Loucy (cell line): ENCODE data around the gene HS6ST3.
"Not testable (repeated sequence)": the region's sequence is repeated elsewhere in the genome, so short reads cannot be mapped to it uniquely, and the experiment has no call there.

Experiments used
- H2AFZ ChIP-seq: fragments of 200-600 bp; sonication (generic); 2 replicates; pipeline ENCODE4 v1.6.0; 2016; ENCODE audit warnings: antibody characterized with exemption, mild to moderate bottlenecking, low read length, moderate library complexity
- H3F3A ChIP-seq: fragments of 200-600 bp; 2 replicates; pipeline ENCODE4 v1.6.0; 2016; ENCODE audit warnings: antibody characterized with exemption, low read depth, mild to moderate bottlenecking
- H3K27me3 ChIP-seq: fragments of 200-600 bp; sonication (generic); 2 replicates; pipeline ENCODE4 v1.6.1; 2014; ENCODE audit warnings: low read length, mild to moderate bottlenecking; ENCODE audit not compliant: insufficient read depth, poor library complexity, severe bottlenecking
- H3K36me3 ChIP-seq: fragments of 200-600 bp; sonication (generic); 2 replicates; pipeline ENCODE4 v1.6.1; 2016; ENCODE audit warnings: low read length; ENCODE audit not compliant: insufficient read depth
- H3K4me1 ChIP-seq: fragments of 200-600 bp; sonication (generic); 2 replicates; pipeline ENCODE4 v1.5.1; 2014; ENCODE audit warnings: low read length, mild to moderate bottlenecking; ENCODE audit not compliant: insufficient read depth, poor library complexity, severe bottlenecking
- H3K4me2 ChIP-seq: fragments of 200-600 bp; sonication (generic); 2 replicates; pipeline ENCODE4 v1.6.0; 2014; ENCODE audit warnings: antibody characterized with exemption, low read length, low read depth, mild to moderate bottlenecking; ENCODE audit not compliant: poor library complexity, severe bottlenecking
- H3K4me3 ChIP-seq: fragments of 200-600 bp; sonication (generic); 2 replicates; pipeline ENCODE4 v1.5.1; 2014; ENCODE audit warnings: low read length, mild to moderate bottlenecking, mixed read lengths; ENCODE audit not compliant: poor library complexity, severe bottlenecking
- H3K79me2 ChIP-seq: fragments of 200-600 bp; sonication (generic); 2 replicates; pipeline ENCODE4 v1.6.1; 2014; ENCODE audit warnings: low read length; ENCODE audit not compliant: insufficient read depth
- H3K9ac ChIP-seq: fragments of 200-600 bp; sonication (generic); 2 replicates; pipeline ENCODE4 v1.6.0; 2014; ENCODE audit warnings: mild to moderate bottlenecking, low read depth, low read length, moderate library complexity; ENCODE audit not compliant: poor library complexity, severe bottlenecking
- H3K9me2 ChIP-seq: fragments of 200-600 bp; sonication (generic); replicated peaks from 2 replicates; pipeline ENCODE4 v1.6.1; 2016; ENCODE audit warnings: low read depth, low read length, mixed read lengths
- H3K9me3 ChIP-seq: fragments of 200-600 bp; sonication (generic); 2 replicates; pipeline ENCODE4 v1.6.1; 2014; ENCODE audit warnings: mild to moderate bottlenecking, antibody characterized with exemption, low read length, low read depth; ENCODE audit not compliant: insufficient read depth
- H4K20me1 ChIP-seq: fragments of 200-600 bp; sonication (generic); 2 replicates; pipeline ENCODE4 v1.6.0; 2014; ENCODE audit warnings: antibody characterized with exemption, low read length, mild to moderate bottlenecking; ENCODE audit not compliant: insufficient read depth, poor library complexity, severe bottlenecking
- EZH2phosphoT487 ChIP-seq: fragments of 200-600 bp; IDR thresholded peaks from 2 replicates; pipeline ENCODE4 v1.6.1; 2018; ENCODE audit warnings: antibody characterized with exemption, mild to moderate bottlenecking, moderate library complexity, borderline replicate concordance
- TF ChIP-seq, protein P1 (sequence below): fragments of 200-600 bp; sonication (generic); conservative IDR thresholded peaks from 2 replicates; pipeline ENCODE4 v1.5.1; 2014; ENCODE audit warnings: mild to moderate bottlenecking, antibody characterized with exemption, low read length

The HS6ST3 gene

DNA sequence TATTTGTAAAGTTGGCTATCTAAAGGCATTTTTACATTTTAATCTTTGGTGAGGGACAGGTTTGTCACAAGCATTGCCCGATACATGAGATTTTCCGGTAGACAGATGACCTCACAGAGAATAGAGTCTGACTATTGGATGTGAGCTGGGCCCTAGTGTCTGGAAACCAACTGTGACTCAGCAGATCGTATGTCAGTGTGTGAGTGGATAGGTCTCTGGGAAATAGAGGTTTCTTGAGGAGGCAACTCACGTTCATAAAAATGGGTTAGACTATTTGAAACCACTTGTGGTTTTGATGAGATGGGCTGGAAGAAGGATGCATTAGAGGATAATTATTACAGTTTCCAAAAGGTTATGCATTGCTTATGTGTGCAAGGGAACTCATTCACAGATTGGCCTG is 19.2 kb downstream of the HS6ST3 start:
- no peaks in the 10 kb centered on the region for H3F3A ChIP-seq
- H3K9me2 ChIP-seq: no peaks in the 10 kb centered on the region
- TF ChIP-seq EZH2phosphoT487: no peak
- TF ChIP-seq, protein P1, sequence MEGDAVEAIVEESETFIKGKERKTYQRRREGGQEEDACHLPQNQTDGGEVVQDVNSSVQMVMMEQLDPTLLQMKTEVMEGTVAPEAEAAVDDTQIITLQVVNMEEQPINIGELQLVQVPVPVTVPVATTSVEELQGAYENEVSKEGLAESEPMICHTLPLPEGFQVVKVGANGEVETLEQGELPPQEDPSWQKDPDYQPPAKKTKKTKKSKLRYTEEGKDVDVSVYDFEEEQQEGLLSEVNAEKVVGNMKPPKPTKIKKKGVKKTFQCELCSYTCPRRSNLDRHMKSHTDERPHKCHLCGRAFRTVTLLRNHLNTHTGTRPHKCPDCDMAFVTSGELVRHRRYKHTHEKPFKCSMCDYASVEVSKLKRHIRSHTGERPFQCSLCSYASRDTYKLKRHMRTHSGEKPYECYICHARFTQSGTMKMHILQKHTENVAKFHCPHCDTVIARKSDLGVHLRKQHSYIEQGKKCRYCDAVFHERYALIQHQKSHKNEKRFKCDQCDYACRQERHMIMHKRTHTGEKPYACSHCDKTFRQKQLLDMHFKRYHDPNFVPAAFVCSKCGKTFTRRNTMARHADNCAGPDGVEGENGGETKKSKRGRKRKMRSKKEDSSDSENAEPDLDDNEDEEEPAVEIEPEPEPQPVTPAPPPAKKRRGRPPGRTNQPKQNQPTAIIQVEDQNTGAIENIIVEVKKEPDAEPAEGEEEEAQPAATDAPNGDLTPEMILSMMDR: no peak
- H3K4me1 ChIP-seq: no peaks in the 10 kb centered on the region
- H3K9ac ChIP-seq: no peak overlapping the region
- no peaks in the 10 kb centered on the region for H4K20me1 ChIP-seq
- H3K4me2 ChIP-seq: no peak overlapping the region
- H3K4me3 ChIP-seq: no peak overlapping the region
- no peaks in the 10 kb centered on the region for H3K27me3 ChIP-seq
- H2AFZ ChIP-seq: no peak overlapping the region
- no peaks in the 10 kb centered on the region for H3K36me3 ChIP-seq
- H3K79me2 ChIP-seq: no peaks in the 10 kb centered on the region
- no peaks in the 10 kb centered on the region; the same call in 1 of the 2 replicates for H3K9me3 ChIP-seq

GRCh38 chr13:96112936-96113335 is 23.0 kb downstream of the HS6ST3 start:
- no peaks in the 10 kb centered on the region for H3K9me3 ChIP-seq
- H3K4me1 ChIP-seq: no peaks in the 10 kb centered on the region
- no peak overlapping the region for H3K9ac ChIP-seq
- H3K4me3 ChIP-seq: no peak overlapping the region
- no peaks in the 10 kb centered on the region for H3K79me2 ChIP-seq
- no peaks in the 10 kb centered on the region for H3K9me2 ChIP-seq
- no peak overlapping the region for H3K4me2 ChIP-seq
- H3K36me3 ChIP-seq: no peaks in the 10 kb centered on the region
- H3K27me3 ChIP-seq: no peaks in the 10 kb centered on the region
- TF ChIP-seq EZH2phosphoT487: no peak
- TF ChIP-seq, protein P1: no peak
- no peaks in the 10 kb centered on the region for H3F3A ChIP-seq
- H4K20me1 ChIP-seq: no peaks in the 10 kb centered on the region
- H2AFZ ChIP-seq: no peak overlapping the region

- H3F3A ChIP-seq, H2AFZ ChIP-seq, H3K4me2 ChIP-seq, H3K79me2 ChIP-seq, H3K9me3 ChIP-seq, H3K4me1 ChIP-seq, H3K9ac ChIP-seq, H4K20me1 ChIP-seq, H3K27me3 ChIP-seq, H3K36me3 ChIP-seq, H3K9me2 ChIP-seq, H3K4me3 ChIP-seq: not testable (repeated sequence)
Measured at GRCh38 chr13:96115368-96115767, 25.5 kb downstream of the HS6ST3 start.

- no peak overlapping the region for H3K4me2 ChIP-seq
- no peak overlapping the region for H2AFZ ChIP-seq
- no peak overlapping the region for H3K9ac ChIP-seq
- no peaks in the 10 kb centered on the region for H4K20me1 ChIP-seq
- H3K36me3 ChIP-seq: no peaks in the 10 kb centered on the region
- H3K9me2 ChIP-seq: no peaks in the 10 kb centered on the region
- no peaks in the 10 kb centered on the region for H3K9me3 ChIP-seq
- H3K79me2 ChIP-seq: no peaks in the 10 kb centered on the region
- no peaks in the 10 kb centered on the region for H3F3A ChIP-seq
- H3K27me3 ChIP-seq: no peaks in the 10 kb centered on the region
- no peaks in the 10 kb centered on the region for H3K4me1 ChIP-seq
- no peak for TF ChIP-seq EZH2phosphoT487
- TF ChIP-seq, protein P1: no peak
- no peak overlapping the region for H3K4me3 ChIP-seq
Measured at GRCh38 chr13:96119921-96120320, 30.0 kb downstream of the HS6ST3 start.
